Activated CD4-positive, alpha-beta T cell treated with anti-CD3 and anti-CD28 coated beads, Interleukin-2, amount 50 U/mL, for 1 hour (primary cell): ENCODE results near the gene HP1BP3.
"Not testable (repeated sequence)": the region's sequence is repeated elsewhere in the genome, so short reads cannot be mapped to it uniquely, and the experiment has no call there.

Experiments
- DNase-seq: peaks from one replicate; pipeline ENCODE4 v3.0.0-alpha.2; 2020

HP1BP3 gene

GRCh38 chr1:20726932-20727745 lies 60.0 kb downstream of the HP1BP3 start:
- no peak for DNase-seq

- no peak for DNase-seq
Observed at GRCh38 chr1:20726118-20726911, 60.8 kb downstream of the HP1BP3 start.

GRCh38 chr1:20725189-20726117 lies 61.7 kb downstream of the HP1BP3 start:
- no peak for DNase-seq

GRCh38 chr1:20724364-20725188 lies 62.5 kb downstream of the HP1BP3 start:
- no peak for DNase-seq

DNA sequence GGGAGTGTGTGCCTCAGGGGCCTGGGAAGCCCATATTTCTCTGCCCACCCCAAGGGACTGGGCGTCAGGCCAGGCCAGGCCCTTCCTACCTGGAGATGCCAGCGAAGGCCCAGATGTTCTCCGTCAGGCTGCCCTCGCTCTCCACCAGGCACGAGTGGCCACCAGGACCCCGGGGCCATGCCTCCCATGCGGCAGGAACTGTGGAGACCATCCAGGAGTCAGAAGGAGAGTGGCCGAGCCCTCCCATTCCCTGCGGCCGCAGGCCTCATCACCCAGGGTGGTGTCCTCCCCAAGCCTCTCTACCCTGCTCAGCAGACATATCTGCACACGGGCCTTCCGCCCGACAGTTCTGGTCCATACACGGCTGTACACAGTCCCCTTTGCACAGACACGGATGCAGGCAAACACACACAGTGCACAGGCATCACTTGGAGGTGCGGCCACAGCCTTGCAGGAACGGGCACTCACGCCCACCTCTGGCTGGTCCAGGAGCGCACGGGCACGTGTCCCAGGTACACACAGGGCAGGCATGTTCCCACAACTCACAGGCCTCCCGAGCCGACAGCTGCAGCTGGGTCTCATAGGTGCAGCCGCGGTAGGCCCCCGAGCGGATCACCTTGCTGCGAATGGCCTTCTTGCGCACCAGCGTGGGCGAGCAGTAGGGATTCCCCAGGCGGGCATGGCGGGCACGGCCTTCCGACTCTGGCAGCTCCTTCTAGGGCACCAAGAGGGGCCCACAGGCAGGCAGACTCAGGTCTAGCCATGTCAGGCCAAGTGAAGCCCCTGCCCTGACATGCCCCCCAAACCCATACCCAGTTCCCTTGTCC lies 63.4 kb downstream of the HP1BP3 start:
- no peak for DNase-seq

DNA sequence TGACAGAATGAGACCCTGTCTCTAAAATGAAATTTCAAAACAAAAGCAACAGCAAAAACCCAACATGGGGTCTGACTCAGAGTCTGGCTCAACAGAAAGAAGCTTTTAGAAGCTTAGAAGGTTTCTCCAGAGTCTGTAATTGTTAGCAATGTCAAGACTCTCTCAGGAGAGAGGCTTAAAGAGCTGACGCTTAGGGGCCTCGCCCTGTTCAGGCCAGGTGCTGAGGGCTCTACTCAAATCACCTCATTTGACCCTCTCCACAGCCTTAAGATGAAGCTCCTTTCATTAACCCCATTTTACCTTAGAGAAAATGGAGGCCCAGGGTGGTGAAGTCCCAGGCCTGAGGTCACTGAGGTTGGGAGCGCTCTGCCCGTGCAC lies 64.0 kb downstream of the HP1BP3 start:
- no peak for DNase-seq

GRCh38 chr1:20721117-20722061 lies 65.7 kb downstream of the HP1BP3 start:
- no peak for DNase-seq

DNA sequence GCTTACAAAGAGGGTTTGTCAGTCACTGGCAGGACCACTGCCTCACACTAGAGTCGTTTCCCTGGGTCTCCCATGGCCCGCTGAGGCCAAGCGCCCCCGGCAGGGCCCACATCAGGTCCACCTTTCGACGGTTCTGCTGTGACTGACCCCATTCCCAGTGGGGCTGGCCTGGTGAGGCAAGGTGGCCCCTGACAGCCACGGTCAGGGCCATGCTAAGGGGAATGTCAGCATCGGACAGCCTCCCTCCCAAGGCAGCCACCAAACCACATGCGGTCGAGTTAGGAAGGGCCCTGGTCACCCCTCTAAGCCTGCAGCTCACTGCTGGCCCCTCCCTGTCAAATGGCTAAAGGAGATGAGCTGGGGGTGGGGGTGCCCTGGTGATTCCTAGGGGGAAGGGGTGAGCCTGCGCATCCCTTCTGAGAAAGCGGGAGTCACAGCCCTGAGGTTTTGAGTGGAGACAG lies 66.4 kb downstream of the HP1BP3 start:
- no peak for DNase-seq

- no peak for DNase-seq
Observed at GRCh38 chr1:20719871-20720620, 67.1 kb downstream of the HP1BP3 start.

- no peak for DNase-seq
Observed at GRCh38 chr1:20719261-20719660, 67.8 kb downstream of the HP1BP3 start.

DNA sequence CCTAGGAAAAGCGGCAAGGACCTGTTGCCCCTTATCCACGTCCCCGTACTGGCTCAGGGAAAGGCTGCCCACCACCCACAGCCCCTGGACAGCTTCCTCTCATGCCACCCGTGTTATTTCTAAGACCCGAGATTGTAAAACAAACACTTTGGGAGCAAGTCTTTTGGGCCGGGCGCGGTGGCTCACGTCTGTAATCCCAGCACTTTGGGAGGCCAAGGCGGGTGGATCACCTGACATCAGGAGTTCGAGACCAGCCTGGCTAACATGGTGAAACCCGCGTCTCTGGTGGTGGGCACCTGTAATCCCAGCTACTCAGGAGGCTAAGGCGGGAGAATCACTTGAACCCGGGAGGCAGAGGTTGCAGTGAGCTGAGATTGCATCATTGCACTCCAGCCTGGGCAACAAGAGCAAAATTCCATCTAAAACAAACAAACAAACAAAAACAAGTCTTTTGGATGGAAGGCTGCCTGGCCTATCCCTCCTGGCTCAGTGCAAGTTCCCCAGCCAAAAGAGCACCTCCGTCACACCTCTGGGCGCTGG lies 68.7 kb downstream of the HP1BP3 start:
- not testable (repeated sequence) for DNase-seq

DNA sequence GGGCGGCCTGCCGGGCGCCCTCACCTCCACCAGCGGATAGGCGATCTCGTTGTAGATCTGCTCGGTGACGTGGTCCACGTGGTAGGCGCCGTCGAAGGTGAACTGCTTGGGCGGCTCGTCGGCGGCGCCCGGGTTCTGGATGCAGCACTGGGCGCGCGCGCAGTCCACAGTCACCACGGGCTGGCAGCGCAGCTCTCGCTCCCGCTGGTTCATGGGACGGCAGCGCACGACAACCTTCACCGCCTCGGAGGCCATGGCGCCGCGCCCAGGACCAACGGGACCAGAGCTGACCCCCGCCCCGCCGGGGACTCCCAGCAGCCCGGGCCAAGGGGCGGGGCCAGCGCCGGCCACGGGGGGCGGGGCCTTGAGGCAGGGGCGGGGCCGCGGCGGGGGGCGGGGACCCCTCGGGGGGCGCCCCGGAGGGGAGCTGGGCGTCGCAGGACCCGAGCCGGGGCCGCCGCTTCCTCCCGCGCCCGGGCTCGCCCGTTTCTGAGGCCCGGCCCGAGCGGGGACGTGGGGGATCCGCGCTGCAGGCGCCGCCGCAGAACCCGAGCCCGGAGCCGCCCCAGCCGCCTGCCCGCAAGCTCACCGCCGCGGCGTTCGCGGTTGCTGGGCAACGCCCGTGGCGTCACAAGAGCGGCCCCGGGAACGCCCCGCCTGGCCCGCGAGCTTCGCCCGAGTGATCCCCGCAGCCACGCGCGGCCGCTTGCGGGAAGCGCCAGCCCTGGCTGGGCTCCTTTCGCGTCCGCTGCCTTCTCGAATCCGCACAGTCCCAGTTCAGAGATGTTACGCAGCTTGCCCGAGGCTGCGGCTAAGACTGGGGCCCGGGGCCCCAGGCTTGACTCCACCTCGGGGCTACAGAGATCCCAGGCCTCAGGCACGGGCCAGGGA lies 69.4 kb downstream of the HP1BP3 start, which contains the start of gene KIF17:
KIF17 (minus strand) TSS at position 556 of the 891 bp plus-strand sequence; CDS start at position 255, 301 bp downstream.
- DNase-seq = peak; percentile 62

GRCh38 chr1:20716232-20716631 lies 70.9 kb downstream of the HP1BP3 start:
- DNase-seq = no peak

- DNase-seq = no peak
Observed at GRCh38 chr1:20715406-20715805, 71.7 kb downstream of the HP1BP3 start.

DNA sequence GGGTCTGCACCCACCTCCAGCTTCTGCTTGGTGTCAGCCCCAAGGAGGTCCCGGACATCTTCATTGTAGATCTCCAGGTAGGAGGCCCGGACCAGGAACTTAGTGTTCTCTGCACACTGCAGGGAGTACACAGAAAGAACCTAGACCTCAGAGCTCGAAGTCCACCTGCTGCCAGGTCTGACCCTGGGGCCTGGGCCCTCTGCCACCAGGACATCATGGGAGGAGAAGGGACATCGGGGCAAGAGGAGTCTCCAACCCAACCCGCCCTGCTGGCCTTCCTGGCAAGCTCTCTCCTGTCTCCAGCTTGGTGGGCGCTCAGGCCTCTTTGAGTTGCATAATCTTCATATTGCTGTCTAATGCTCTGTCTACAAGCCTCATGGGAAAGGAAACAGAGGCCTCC lies 73.7 kb downstream of the HP1BP3 start:
- DNase-seq = no peak

GRCh38 chr1:20712215-20712577 lies 74.9 kb downstream of the HP1BP3 start:
- no peak for DNase-seq
